ENCODE results near the gene IFI6.

DNA sequence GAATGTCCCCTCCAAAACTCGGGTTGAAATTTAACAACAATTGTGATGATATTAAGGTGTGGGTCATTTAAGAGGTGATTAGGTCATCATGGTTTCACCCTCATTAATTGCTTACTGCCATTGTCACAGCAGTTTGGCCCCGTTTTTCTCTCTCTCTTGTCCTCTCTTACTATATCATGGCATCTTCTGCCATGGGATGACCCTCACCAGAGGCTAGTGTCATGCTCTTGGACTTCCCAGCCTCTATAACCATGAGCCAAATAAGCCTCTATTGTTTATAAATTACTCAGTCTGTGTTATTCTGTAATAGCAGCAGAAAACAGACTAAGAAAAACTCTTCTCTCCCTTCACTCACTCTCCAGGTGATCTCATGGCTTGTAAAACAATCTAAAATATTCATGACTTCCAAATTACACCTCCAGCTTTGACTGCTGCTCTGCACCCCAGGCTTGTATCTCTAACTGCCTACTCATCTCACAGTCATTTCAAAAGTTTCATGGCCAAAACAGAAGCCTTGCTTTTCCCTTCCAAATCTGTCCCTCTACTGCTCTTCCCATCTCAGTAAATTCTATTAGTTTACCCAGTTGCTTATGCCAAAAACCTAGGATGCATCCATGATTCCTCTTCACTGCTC lies 44.4 kb upstream of the IFI6 start:
- TF ChIP-seq, protein P1, sequence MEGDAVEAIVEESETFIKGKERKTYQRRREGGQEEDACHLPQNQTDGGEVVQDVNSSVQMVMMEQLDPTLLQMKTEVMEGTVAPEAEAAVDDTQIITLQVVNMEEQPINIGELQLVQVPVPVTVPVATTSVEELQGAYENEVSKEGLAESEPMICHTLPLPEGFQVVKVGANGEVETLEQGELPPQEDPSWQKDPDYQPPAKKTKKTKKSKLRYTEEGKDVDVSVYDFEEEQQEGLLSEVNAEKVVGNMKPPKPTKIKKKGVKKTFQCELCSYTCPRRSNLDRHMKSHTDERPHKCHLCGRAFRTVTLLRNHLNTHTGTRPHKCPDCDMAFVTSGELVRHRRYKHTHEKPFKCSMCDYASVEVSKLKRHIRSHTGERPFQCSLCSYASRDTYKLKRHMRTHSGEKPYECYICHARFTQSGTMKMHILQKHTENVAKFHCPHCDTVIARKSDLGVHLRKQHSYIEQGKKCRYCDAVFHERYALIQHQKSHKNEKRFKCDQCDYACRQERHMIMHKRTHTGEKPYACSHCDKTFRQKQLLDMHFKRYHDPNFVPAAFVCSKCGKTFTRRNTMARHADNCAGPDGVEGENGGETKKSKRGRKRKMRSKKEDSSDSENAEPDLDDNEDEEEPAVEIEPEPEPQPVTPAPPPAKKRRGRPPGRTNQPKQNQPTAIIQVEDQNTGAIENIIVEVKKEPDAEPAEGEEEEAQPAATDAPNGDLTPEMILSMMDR (conservative IDR thresholded peaks at IDR 0.05 in 1 of 2, IDR thresholded peaks at IDR 0.05 in 1 of 2; ENCODE audit: low read depth in 1 of 2, low read length in 2 of 2): no peak
- no peak for TF ChIP-seq EZH2 (IDR thresholded peaks at IDR 0.05; ENCODE audit: low read length, missing control alignments)

Data from fibroblast of lung (primary cell).